SU-DHL-6 (cell line): ENCODE data around the gene SERPINA12.
"Not testable (repeated sequence)": the region's sequence is repeated elsewhere in the genome, so short reads cannot be mapped to it uniquely, and the experiment has no call there.

Experiments
- H2AFZ ChIP-seq: fragments of 200-600 bp; sonication (generic); 2 replicates; pipeline ENCODE4 v1.6.1; 2014; ENCODE audit warnings: low read depth, mild to moderate bottlenecking, moderate library complexity, mixed read lengths, antibody characterized with exemption, low read length; ENCODE audit not compliant: severe bottlenecking
- H3F3A ChIP-seq: fragments of 200-600 bp; shearing (Covaris generic); 2 replicates; pipeline ENCODE4 v1.6.0; 2016; ENCODE audit warnings: antibody characterized with exemption, mild to moderate bottlenecking; ENCODE audit not compliant: insufficient read depth
- H3K27ac ChIP-seq: fragments of 200-600 bp; sonication (generic); 2 replicates; pipeline ENCODE4 v1.5.1; 2016; ENCODE audit warnings: low read depth, mild to moderate bottlenecking, low read length, moderate library complexity, mixed read lengths
- H3K27me3 ChIP-seq: fragments of 200-600 bp; sonication (generic), shearing (Covaris generic); 2 replicates; pipeline ENCODE4 v1.6.0; 2014; ENCODE audit warnings: mild to moderate bottlenecking, low read length
- H3K36me3 ChIP-seq: fragments of 200-600 bp; sonication (generic); 2 replicates; pipeline ENCODE4 v1.6.1; 2014; ENCODE audit warnings: mild to moderate bottlenecking, low read length, mixed read lengths
- H3K4me2 ChIP-seq: fragments of 300-600, 200-600 bp; shearing (Covaris generic), sonication (generic); 2 replicates; pipeline ENCODE4 v1.6.0; 2014; ENCODE audit warnings: low read length, low read depth, mild to moderate bottlenecking; ENCODE audit not compliant: poor library complexity, severe bottlenecking
- H3K4me3 ChIP-seq: fragments of 200-600 bp; sonication (generic); 2 replicates; pipeline ENCODE4 v1.5.1; 2014; ENCODE audit warnings: antibody characterized with exemption, low read length, mild to moderate bottlenecking, mixed read lengths; ENCODE audit not compliant: insufficient read depth, poor library complexity, severe bottlenecking
- H3K79me2 ChIP-seq: fragments of 200-600 bp; sonication (generic); 2 replicates; pipeline ENCODE4 v1.6.1; 2014; ENCODE audit warnings: mild to moderate bottlenecking, low read length, moderate library complexity; ENCODE audit not compliant: insufficient read depth
- H3K9ac ChIP-seq: fragments of 200-600 bp; sonication (generic); 2 replicates; pipeline ENCODE4 v1.7.0; 2014; ENCODE audit warnings: mild to moderate bottlenecking, low read length
- H3K9me2 ChIP-seq: fragments of 200-600 bp; sonication (generic); replicated peaks from 2 replicates; pipeline ENCODE4 v1.6.1; 2014; ENCODE audit warnings: low read length; ENCODE audit not compliant: insufficient read depth
- H3K9me3 ChIP-seq: fragments of 200-600 bp; sonication (generic); 2 replicates; pipeline ENCODE4 v1.6.1; 2014; ENCODE audit warnings: low read length, mixed read lengths; ENCODE audit not compliant: insufficient read depth
- H4K20me1 ChIP-seq: fragments of 200-600 bp; sonication (generic); 2 replicates; pipeline ENCODE4 v1.6.1; 2014; ENCODE audit warnings: low read depth, mild to moderate bottlenecking, antibody characterized with exemption, low read length, moderate library complexity, mixed read lengths
- CTCF ChIP-seq: fragments of 200-600 bp; sonication (generic); IDR thresholded peaks from one replicate; pipeline ENCODE4 v1.5.1; 2017; ENCODE audit warnings: antibody characterized with exemption, mild to moderate bottlenecking, low read length, moderate library complexity; ENCODE audit not compliant: insufficient read depth, poor library complexity, severe bottlenecking
- EZH2phosphoT487 ChIP-seq: fragments of 200-600 bp; sonication (generic), shearing (Covaris generic); conservative IDR thresholded peaks from 2 replicates; pipeline ENCODE4 v1.6.1; 2018; ENCODE audit warnings: mild to moderate bottlenecking, antibody characterized with exemption, low read length, moderate library complexity, mixed read lengths

The SERPINA12 gene

GRCh38 chr14:94483729-94484275 lies 25.5 kb downstream of the SERPINA12 start:
- peak overlapping the region; percentile 91 for H3K27ac ChIP-seq

GRCh38 chr14:94483071-94483451 lies 26.2 kb downstream of the SERPINA12 start:
- H3K9me3 ChIP-seq, result peaks cover 4% of the 10 kb centered on the region; the same call in 1 of the 2 replicates
- H3K79me2 ChIP-seq, result no peaks in the 10 kb centered on the region
- peak overlapping the region; percentile 91 for H3K27ac ChIP-seq
- TF ChIP-seq EZH2phosphoT487, result no peak
- TF ChIP-seq CTCF, result no peak
- peak overlapping the region; percentile 56 for H3K4me2 ChIP-seq
- peaks cover 24% of the 10 kb centered on the region; the same call in 1 of the 2 replicates for H3F3A ChIP-seq
- no peaks in the 10 kb centered on the region for H3K27me3 ChIP-seq
- H2AFZ ChIP-seq, result no peak overlapping the region
- no peaks in the 10 kb centered on the region for H4K20me1 ChIP-seq
- H3K9me2 ChIP-seq, result no peaks in the 10 kb centered on the region
- peak overlapping the region; percentile 10 for H3K4me3 ChIP-seq
- peak overlapping the region; percentile 52 for H3K9ac ChIP-seq
- peaks cover 4% of the 10 kb centered on the region; the same call in 1 of the 2 replicates for H3K36me3 ChIP-seq

More at GRCh38 chr14:94483729-94484275, 25.5 kb downstream of the SERPINA12 start:
- Histone ChIP-seq H3K4me2 (peak overlapping the region; percentile 56), H3K9me3 (peaks cover under 1% of the 10 kb centered on the region; the same call in 1 of the 2 replicates), H3K36me3 (no peaks in the 10 kb centered on the region), H2AFZ (no peak overlapping the region), H4K20me1 (no peaks in the 10 kb centered on the region), H3K79me2 (no peaks in the 10 kb centered on the region), H3K27me3 (no peaks in the 10 kb centered on the region), H3K9me2 (no peaks in the 10 kb centered on the region), H3F3A (peaks cover 24% of the 10 kb centered on the region; the same call in 1 of the 2 replicates), H3K4me3 (no peak overlapping the region), H3K9ac (peak overlapping the region; percentile 52; the same call in 1 of the 2 replicates)
- TF ChIP-seq EZH2phosphoT487 (no peak), CTCF (no peak)

GRCh38 chr14:94482132-94483070 lies 26.9 kb downstream of the SERPINA12 start:
- peaks cover 25% of the 10 kb centered on the region; the same call in 1 of the 2 replicates for H3F3A ChIP-seq
- H3K9me2 ChIP-seq, H2AFZ ChIP-seq, H3K36me3 ChIP-seq, H3K9me3 ChIP-seq, H3K79me2 ChIP-seq, H3K4me3 ChIP-seq, H3K27me3 ChIP-seq, H4K20me1 ChIP-seq: not testable (repeated sequence)
- H3K4me2 ChIP-seq, result peak overlapping the region; percentile 56
- H3K27ac ChIP-seq, result peak overlapping the region; percentile 91
- H3K9ac ChIP-seq, result peak overlapping the region; percentile 52
